ENCODE data around the gene CXCL10.
"Not testable (repeated sequence)": the region's sequence is repeated elsewhere in the genome, so short reads cannot be mapped to it uniquely, and the experiment has no call there.

The CXCL10 gene

GRCh38 chr4:76024065-76024464 is 768 bp upstream of the CXCL10 start:
- no peak for DNase-seq

DNA sequence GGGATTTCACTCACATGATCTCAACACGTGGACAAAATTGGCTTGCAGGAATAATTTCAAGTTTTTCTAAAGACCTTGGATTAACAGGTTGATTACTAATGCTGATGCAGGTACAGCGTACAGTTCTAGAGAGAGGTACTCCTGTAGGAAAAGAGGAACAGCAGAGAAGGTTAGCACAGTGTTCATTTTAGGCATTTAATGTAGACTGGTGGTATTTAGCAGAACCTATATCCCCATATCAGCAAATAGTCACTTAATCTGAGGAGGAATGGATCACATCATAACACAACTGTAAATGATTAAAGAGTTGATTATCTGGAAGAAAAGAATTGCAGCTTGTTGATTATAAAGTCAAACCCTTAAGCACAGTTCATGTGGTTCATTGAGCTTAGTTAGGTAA is 620 bp downstream of the CXCL10 start:
- no peak for DNase-seq

DNA sequence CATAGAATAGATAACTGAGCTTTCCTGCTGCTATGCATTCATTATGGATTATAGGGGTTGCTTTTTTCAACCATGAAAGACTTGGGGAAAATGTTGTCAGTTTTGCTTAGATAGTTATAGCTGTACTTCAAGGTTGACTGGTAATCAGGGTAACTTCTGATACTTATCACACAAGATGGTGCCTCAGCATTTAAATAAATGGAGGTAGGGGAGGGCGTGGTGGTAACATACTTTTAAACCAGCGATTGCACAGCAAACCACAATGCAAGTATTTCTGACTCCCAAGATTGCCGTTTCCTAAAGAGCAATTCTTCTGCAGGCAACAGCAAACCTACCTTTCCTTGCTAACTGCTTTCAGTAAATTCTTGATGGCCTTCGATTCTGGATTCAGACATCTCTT is 1.3 kb downstream of the CXCL10 start:
- no peak for DNase-seq

DNA sequence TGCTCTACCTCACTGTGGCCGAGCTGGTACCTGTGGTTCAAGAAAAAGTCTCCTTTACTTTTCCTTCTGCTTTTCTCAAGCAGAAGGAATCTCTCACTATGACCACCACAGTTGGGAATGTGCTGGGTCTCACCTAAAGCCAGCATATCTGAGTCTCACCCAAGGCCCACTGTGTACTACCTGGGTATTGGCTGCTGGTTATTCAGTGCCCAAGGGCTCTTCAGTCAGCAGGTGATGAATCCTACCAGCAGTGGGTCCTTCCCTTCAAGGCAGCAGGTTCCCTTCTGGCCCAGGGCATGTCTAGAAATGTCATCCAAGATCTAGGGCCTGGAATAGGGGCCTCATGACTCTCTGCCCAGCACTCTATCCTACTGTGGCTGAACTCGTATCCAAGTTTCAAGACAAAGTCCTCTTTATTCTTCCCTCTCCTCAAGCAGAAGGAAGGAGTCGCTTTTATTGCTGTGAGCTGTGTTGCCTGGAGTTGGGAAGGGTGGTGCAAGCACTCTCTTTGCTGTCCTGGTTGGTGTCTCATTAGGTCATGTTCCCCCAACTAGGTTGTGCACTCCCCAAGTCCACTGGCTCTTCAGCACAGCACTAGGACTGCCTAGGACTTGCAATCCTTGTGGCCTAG is 6.1 kb downstream of the CXCL10 start:
- no peak for DNase-seq

DNA sequence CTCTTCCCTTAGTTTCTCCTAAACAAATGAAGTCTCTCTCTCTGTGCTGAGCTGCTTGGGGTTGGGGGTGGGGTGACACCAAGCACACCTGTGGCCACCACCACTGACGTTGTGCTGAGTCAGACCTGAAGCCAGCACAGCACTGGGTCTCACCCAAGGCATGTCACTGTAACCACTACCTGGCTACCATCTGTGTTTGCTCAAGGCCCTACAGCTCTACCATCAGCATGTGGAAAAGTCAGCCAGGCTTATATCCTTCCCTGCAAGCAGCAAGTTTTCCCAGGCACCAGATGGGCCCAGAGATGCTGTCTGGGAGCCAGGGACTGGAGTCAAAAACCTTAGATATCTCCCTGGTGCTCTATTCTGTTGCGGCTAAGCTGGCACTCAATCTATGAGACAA is 6.9 kb downstream of the CXCL10 start:
- no peak for DNase-seq

DNA sequence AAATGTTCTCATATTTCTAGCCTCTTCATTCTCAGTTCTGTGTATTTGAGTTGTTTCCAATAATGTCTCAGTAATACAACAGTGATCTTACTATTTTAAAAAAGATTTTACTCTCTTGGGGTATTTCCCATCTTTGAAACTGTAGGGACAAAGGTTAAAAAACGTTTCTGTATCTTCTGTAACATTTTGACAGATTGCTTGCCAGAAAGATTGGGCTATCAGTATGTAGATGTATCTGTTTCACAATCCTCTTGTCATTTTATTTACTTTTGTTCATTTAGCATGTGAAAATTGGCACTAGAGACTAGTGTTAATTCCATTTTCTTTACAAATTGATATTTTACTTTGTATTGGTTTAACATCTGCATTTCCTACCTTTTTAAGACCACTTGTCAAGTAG is 9.8 kb downstream of the CXCL10 start:
- no peak for DNase-seq

- no peak for DNase-seq
Observed at GRCh38 chr4:76012388-76012801, 10.9 kb downstream of the CXCL10 start.

DNA sequence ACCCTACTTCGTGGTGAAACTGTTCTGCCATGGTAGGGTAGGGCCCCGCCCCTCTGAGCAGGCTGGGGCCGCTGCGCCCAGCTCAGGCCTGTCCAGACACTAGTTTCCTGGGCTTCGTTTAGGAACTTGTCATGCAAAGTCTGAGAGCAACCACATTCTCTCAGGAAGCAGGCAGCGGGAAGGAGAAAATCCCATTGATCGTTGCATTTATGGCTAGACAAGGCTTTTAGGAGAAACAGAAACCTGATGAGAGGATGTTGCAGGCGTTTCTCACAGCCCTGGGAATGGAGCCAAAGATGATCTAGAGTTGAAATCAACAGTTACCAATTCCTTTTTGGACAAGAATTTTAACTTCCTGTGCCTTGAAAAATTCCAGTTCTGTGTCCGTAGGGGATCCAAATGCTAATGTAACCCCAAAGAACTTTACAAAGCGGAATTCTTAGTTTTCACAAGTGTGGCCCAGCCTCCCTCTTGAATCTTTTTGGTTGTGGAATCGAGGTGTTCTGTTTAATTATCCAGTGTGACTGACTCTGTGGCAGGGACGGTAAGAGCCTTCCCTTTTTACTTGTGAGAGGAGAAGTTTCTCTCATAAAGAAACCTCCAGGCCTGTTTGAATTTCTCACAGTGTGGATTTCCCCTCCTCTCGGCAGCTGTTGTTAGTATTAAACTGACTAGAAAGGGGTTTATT is 11.5 kb downstream of the CXCL10 start:
- DNase-seq: no peak

DNA sequence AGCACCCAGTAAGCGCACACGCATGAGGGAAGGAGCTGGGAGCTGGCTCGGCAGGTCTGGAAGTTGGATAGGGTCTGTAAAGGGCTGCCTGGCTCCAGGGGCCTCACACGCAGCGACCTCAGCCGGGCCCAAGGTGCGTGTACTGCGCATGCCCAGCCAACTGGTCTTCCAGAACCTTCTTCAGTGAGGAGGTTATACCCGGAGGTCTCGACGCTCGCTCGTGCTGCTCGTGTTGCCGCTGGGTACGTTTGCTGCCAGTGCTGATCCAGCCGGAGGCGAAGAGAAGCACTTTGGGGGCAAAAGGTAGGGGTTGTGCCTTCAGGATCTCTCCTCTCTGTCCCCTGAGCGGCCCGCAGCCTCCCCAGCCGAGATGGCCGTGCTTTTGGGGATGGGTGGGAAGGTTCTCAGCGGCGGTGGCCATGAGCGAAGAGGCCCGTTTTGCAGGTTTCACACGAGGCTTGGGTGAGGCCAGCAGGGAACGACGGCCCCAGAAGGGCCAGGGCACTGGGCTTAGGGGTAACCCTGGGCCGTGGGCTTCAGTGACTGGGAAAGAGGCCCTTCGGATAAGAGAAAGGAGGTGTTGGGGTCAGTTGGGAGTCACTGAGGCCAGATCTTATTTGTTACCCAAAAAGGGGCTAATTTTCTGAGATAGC is 12.2 kb downstream of the CXCL10 start:
- DNase-seq: no peak

DNA sequence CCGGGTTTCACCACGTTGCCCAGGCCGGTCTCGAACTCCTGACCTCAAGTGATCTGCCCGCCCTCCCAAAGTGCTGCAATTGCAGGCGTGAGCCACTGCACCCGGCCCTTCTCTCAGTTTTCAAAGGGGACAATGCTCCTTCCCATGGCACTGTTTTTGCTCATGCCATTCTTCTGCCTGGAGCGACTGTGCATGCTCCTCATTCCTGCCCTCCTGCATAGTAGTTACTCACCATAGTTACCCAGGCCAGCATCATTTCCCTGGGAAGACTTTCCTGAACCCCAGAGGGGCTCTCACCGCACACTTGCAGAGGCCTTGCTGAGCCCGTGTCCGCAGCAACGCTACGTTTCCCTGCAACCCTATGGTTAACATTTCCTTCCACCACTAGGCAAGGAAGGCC is 12.7 kb downstream of the CXCL10 start:
- DNase-seq: no peak

GRCh38 chr4:76009311-76009710 is 14.0 kb downstream of the CXCL10 start:
- no peak for DNase-seq

- DNase-seq: no peak
Observed at GRCh38 chr4:76007089-76007862, 16.0 kb downstream of the CXCL10 start, which contains the start of gene CXCL9. CXCL9 (minus strand) TSS chr4:76007509; CDS start chr4:76007449, 60 bp downstream.

- no peak for DNase-seq
Observed at GRCh38 chr4:76003620-76004019, 19.7 kb downstream of the CXCL10 start.

GRCh38 chr4:76003035-76003434 is 20.3 kb downstream of the CXCL10 start:
- no peak for DNase-seq

DNA sequence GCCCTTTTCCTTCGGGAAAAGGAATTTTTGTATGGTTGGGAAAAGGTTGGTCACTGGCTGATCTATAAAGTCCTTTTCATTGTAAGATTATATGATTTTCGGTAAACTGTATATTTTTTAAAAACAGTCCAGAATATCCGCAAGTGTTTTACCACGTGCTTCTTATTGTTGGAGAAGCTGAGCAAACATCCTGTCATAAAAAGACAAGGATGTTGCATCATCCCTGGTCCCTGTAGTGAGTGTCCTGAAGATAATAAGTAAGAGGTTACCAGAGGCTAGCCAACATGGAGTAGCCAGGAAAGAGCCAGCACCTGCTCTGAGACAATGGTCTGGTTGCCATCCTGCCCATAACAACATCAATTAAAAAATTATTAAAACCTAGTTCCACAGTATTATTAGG is 21.1 kb downstream of the CXCL10 start:
- peak; percentile 26 for DNase-seq

- DNase-seq: no peak
Observed at GRCh38 chr4:76001700-76002099, 21.6 kb downstream of the CXCL10 start.

DNA sequence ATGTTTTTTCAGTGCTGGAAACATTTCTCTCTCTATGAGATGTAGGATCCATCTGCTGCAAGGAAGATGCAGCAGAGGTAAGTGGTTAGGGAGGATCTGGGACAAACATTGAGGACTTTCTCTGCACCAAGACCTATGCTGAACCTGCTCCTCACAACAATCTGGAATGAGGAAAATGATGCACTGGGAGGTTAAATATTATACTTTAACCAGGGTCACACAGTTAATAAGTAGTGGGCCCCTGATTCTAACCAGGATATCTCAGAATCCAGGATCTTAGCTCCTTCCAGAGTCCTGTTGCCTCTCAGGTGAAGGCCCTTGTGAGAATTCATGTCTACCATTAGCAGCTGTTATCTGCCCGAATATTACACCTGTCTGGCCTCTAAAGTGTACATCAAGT is 23.0 kb downstream of the CXCL10 start:
- DNase-seq: no peak

- DNase-seq: not testable (repeated sequence)
Observed at GRCh38 chr4:75998525-75999147, 24.7 kb downstream of the CXCL10 start.

GRCh38 chr4:75997946-75998345 is 25.4 kb downstream of the CXCL10 start:
- no peak for DNase-seq

DNA sequence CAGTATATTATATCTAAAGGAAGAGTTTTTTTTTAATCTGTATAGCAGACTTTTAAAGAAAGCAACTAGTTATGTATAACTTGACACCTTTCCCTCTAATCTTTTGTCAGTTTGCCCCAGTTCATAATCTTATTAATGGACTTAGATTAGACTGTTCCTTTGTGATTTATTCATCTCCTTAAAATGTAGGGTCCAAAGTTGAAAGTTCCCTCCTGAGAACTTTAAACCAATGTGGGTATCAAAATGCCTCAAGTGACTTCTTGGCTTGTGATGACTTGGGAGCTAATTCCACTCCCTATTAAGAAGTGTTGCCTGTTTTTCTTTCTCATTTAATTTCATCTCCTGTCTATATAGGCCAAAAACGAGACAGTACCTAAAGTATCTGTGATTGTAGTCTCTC is 26.2 kb downstream of the CXCL10 start:
- no peak for DNase-seq

- DNase-seq: peak; percentile 69
Observed at GRCh38 chr4:75995727-75996126, 27.6 kb downstream of the CXCL10 start.

GRCh38 chr4:75992462-75992861 is 30.8 kb downstream of the CXCL10 start:
- DNase-seq: no peak
